Hematopoietic multipotent progenitor cell treated with erythropoietin and hydrocortisone succinate and interleukin-3 and kit ligand, for 4 days (in vitro differentiated cells): ENCODE measurements around the gene SCPEP1.

Source experiments
- DNase-seq: peaks from one replicate; pipeline ENCODE4 v3.0.0-alpha.2; 2015

SCPEP1 gene

DNA sequence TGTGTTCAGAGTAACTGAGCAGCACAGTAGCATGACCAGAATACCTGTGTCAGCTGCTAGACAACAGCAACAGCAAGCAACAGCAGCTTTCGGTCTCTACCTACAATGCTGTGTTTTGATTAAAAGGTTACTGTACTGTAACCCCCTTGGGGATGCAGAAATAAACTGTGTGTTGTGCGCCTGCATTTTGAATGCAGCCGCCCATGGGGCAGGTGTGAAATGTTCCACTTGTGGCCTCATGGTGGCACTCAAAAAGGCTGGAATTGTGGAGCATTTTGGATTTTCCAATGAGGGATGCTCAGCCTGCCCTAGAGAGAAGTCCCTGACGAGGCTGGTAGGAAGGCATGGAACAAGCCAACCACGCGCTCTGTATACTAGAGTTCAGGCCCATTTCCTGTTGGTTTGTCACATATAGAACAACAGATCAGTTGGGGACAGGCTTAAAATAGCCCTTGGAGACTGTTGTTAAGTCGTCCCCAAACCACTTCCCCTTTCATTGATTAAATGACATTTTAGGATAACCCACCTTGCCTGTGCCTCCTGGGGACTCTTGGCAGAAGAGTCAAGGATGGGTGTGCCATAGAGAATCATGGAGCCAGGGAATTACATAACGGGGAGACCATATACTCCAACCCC, 27.1 kb downstream of the SCPEP1 start:
- peak; percentile 87 for DNase-seq

GRCh38 chr17:57006040-57006439, 28.1 kb downstream of the SCPEP1 start:
- peak; percentile 40 for DNase-seq

DNA sequence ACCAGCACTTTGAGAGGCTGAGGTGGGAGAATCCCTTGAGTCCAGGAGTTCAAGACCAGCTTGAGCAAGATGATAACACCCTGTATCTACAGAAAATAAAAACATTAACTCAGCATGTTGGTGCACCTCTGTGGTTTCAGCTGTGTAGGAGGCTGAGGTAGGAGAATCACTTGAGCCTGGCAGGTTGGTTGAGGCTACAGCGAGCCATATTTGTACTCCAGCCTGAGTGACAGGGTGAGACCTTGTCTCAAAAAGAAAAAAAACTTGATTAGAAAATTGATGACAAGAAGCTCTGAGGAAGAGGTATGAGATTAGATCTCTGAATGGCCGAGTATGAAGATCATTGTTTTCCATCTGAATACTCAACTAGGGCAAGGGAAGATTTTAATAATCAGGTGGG, 31.0 kb downstream of the SCPEP1 start:
- DNase-seq = no peak

DNA sequence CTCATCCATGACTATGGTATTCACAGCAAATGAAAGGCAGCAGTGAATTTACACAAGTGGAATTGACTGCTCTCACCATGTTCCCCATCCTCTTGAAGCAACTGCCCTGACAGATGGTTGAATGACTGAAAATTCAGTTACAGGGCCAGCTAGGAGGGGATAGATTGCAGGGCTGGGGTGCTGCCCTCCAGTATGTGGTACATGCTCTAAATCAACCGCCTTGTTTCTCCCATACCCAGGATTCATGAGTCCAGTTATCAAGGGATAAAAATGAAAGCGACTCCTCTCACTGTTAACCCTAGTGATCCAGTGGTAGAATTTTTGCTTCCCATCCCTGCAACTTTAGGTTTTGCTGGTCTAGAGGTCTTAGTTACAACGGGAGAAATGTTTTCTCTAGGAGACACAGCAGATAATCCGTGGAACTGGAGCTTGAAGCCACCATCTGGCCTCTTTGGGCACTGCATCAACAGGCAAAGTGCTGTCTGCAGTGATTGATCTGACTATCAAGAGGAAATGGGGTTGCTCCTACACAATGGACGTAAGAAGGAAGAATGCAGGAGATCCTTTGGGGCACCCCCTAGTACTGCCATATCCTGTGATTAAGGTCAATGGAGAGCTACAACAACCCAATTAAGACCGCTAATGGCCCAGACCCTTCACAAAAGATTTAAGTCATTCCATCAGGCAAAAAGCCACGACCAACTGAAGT, 32.0 kb downstream of the SCPEP1 start:
- DNase-seq = peak; percentile 80

DNA sequence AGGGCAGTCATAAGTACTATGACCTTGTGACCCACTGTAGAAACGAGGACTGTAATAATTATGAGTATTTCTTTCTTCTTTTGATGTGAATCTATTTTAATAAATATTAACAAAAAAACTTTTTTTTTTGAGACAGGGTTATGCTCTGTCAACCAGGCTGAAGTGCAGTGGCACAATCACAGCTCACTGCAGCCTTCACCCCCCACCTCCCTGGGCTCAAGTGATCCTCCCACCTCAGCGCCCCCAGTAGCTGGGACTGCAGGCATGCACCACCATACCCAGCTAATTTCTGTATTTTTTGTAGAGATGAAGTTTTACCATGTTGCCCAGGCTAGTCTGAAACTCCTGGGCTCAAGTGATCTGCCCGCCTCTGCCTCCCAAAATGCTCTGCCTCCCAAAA, 32.6 kb downstream of the SCPEP1 start:
- no peak for DNase-seq

DNA sequence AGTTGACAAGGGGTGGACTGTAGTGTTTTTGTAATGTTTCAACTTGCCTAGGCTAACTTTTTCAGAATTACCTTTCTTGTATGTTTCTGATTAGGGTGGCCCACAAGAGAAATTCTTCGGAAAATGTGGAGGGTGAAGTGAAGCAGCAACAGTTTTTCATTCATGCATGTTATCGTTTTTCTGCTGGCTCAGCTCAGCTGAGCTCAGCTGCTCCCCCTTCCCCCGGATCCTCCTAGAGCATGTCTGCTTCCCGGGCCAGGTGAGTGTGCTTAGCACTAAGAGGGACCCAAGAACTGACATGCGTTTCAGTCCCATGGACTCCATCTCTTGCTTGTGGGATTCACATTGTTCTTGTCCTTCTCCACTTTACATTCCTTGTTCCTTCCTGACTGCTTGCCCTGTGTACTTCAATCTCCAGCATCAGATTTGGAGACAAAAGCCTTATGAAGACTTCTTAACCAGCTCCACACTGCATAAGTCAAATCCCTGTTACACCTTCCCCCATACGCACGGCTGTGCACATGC, 33.6 kb downstream of the SCPEP1 start:
- no peak for DNase-seq

DNA sequence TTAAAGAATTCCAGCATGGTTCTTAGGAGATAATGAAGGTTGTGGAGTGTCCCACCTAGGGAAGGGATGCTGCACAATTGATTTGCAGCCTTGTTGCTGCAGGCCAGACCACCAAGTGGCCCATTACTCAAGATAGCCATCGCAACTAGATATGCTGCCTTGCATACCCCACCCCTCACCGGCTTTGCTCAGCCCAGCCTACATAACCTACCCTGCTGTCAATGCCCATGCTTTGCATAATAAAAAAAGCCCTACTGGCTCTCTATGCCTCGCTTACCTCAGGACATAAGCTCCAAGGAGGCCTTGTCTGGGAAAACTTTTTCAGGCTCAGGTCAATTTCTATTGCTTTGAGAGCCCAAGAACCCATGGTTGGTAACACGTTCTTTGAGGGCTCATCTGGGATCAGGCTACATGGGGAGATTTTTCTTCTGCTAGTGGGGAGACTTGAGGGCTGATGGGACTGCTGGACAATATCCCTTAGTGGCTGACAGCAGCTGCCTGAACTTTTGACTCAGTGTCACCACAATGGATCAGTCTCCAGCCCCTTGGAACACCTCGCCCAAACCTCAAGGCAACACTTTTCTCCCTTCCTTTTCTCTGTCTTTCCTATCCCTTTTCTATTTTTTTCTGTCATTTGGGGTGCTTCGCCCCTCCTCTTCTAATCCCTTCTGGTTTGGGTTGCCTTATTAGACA, 38.3 kb downstream of the SCPEP1 start:
- no peak for DNase-seq

DNA sequence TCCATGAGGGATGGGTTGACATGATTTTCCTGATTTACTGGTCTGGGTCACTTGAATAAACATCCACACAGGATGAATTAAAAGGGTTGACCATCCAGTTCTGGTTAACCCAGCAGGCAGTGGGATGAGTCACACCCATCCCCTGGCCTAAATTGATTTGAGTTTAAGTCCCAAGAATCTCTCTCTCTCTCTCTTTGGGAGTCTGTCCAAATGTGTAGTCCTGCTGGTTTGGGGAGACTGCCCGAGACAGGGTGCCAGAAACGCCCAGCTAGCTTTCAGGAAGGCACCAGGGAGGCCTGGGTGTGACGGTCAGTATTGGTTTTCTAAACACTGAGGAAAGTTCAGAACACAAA, 38.8 kb downstream of the SCPEP1 start:
- DNase-seq = no peak

- DNase-seq = no peak
Measured at GRCh38 chr17:57017625-57018024, 39.7 kb downstream of the SCPEP1 start.

GRCh38 chr17:57020208-57020607, 42.3 kb downstream of the SCPEP1 start:
- DNase-seq = no peak

DNA sequence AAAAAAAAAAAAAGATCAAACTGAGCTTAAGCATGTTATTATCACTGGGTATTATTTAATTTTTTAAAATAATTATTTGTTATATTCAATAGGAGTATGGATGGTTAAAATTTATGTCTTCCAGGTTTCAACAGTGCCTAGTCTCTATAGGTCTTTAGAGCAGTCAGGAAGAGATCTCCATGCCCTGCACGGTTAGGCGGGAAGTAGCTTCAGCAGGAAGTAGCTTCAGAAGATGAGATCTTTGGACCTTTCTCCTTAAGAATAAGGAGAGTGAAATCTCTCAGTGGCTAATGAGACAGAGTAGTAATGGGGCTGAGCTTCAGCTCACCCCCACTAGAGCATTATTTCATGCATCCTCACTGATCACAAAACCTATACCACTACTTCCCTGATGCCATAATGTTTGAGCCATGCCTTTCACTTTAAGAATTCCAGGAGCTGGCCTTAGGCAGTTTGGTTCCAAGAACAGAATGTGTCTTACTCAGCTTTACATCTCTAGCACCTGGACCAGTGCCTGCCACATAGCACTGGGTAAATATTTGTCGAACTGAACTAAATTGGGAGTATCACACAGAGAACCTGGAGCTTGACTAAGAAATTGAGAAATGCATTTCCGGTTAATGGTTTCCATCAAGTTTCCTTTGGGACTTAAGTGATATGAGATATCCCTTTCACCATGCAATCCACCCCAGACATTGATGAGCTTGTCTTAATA, 43.5 kb downstream of the SCPEP1 start:
- no peak for DNase-seq

- no peak for DNase-seq
Measured at GRCh38 chr17:57025876-57026275, 47.9 kb downstream of the SCPEP1 start.

DNA sequence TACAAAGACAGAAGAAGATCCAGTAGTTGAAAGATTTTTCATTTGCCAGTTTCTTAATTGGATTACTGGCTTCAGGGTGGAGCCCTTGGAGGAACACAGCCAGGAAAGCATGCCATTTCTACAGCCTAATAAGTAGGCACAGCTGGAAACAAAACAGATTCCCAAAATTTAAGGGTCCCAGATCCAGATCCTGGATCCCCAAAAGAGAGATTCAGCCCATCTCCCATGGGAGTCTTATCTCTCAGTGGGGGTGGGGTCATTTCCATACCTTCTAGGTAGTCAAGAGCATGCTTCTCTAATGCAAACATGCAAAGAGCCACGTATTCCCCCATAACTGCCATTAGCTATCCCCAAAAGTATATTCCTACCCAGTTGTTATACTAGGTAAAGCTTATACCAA, 49.9 kb downstream of the SCPEP1 start:
- no peak for DNase-seq

DNA sequence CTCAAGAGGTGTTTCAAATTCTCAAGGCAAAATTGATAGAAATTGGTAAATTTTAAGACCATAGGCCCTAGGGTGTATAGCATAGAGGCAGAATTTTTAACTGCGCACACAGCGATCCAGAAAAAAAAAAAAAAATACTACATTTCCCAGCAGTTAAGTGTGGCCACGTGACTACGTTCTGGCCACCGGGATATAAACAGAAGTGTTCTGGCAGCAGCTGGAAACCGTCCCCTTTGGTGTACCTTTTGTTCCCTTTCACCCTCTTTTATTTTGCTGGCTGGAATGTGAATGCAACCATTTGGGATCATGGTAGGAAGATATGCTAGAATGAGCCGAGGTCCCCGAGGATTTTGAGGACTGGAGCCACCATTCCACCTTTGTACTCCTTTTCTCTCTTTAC, 54.4 kb downstream of the SCPEP1 start:
- DNase-seq = no peak

DNA sequence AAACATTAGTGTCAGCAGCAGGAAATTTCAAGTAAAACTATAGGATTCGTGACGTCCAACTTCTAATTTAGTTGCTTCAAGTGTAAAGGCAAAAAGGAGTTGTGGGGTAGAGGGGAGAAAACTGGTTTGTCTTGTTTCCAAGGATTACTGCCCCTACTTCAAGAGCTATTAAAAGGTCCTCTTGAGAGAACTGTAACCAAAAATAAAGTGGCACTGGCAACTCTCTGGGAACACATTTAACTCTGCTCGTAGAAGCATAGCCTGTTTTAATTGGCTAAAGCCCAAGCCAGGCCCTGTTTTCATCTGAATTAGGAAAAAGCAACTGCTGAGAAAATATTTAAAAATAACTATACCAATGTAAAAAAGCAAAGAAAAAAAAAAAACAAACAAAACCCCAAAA, 55.4 kb downstream of the SCPEP1 start:
- DNase-seq = no peak

DNA sequence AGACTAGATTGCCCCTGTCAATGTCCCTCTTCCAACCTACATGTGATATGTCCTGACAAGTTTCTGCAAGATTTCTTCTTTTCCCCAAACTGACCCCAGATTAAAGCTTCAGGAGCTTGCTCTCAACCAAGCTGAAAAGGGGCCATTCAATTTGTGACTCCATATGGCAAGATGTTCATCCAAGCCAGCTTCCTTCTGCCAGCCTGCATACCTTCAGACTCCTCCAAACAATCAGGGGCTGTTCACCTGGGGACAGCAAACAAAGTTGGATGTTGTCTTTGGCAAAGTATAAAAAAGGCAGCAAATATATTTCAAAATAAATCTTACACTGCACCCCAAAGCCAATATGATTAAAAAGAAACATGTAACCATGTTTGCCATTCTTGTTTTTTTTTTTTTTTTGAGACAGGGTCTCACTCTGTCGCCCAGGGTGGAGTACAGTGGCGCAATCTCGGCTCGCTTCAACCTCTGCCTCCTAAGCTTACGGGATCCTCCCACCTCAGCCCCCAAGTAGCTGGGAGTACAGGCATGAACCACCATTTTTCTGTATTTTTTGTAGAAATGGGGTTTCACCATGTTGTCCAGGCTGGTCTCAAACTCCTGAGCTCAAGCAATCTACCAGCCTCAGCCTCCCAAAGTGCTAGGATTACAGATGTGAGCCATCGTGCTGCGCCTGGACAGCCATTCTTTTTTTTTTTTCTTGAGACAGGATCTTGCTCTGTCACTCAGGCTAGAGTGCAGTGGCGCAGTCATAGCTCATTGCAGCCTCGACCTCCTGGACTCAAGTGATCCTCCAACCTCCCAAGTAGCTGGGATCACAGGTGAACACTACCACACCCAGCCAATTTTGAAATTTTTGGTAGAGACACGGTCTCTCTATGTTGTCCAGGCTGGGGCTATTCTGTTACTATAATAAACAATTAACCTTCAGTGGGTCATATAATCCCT, 57.1 kb downstream of the SCPEP1 start:
- no peak for DNase-seq

- no peak for DNase-seq
Measured at GRCh38 chr17:57035971-57036481, 58.1 kb downstream of the SCPEP1 start.

DNA sequence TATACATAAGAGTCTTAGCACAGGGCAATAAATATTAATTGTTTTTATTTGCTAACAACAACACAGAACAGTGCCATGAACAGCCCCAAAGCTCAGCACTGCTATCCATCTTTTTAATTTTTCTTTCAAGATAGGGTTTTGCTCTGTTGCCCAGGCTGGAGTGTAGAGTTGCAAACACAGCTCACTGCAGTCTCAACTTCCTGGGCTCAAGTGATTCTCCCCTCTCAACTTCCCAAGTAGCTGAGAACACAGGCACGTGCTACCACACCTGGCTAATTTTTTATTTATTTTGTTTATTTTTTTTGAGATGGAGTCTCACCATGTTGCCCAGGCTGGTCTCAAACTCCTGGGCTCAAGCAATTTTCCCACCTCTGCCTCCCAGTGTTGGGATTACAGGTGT, 59.5 kb downstream of the SCPEP1 start:
- DNase-seq = no peak

GRCh38 chr17:57038486-57038885, 60.6 kb downstream of the SCPEP1 start:
- no peak for DNase-seq

- no peak for DNase-seq
Measured at GRCh38 chr17:57040571-57040970, 62.6 kb downstream of the SCPEP1 start.

GRCh38 chr17:57043276-57043675, 65.3 kb downstream of the SCPEP1 start:
- no peak for DNase-seq
